Epithelial cell of proximal tubule (primary cell): ENCODE results near the gene BBIP1. TPM values are rescaled to one million over a fixed set of nuclear protein-coding genes. Genes with fewer than 3 reads are reported as not detected.

Experiments
- DNase-seq: peaks from one replicate; pipeline ENCODE4 v3.0.0-alpha.2; 2011; ENCODE audit warnings: low read depth
- H3K4me3 ChIP-seq: 2 replicates; pipeline ENCODE4 v1.5.1; 2011; ENCODE audit warnings: low read depth, mild to moderate bottlenecking, low read length
- total RNA-seq: library from RNA; depleted of rRNA; stranded (reverse); fragments of >200 nt; gene quantifications from 2 replicates; pipeline ENCODE4 v1.2.3, GENCODE V29; 2015
- TF ChIP-seq, protein P1 (sequence below): conservative IDR thresholded peaks from 2 replicates; pipeline ENCODE4 v1.5.1; 2012; ENCODE audit warnings: low read depth, mild to moderate bottlenecking, low read length

The BBIP1 gene
- total RNA-seq, 1 donor from 2014 or later = 27.0 TPM

DNA sequence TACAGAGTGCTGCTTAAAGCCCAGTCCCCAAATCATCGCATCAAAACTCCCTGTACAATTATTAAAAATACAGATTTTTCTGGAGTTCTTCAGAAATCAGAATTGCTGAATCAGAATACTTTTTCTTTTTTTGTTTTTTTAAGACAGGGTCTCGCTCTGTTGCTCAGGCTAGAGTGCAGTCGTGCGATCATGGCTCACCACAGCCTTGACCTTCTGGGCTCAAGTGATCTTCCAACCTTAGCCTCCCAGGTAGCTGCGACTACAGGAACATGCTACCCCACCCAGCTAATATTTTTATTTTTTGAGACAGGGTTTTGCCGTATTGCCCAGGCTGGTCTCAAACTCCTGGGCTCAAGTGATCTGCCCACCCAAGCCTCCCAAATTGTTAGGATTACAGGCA is 3.9 kb downstream of the BBIP1 start:
- TF ChIP-seq, protein P1, sequence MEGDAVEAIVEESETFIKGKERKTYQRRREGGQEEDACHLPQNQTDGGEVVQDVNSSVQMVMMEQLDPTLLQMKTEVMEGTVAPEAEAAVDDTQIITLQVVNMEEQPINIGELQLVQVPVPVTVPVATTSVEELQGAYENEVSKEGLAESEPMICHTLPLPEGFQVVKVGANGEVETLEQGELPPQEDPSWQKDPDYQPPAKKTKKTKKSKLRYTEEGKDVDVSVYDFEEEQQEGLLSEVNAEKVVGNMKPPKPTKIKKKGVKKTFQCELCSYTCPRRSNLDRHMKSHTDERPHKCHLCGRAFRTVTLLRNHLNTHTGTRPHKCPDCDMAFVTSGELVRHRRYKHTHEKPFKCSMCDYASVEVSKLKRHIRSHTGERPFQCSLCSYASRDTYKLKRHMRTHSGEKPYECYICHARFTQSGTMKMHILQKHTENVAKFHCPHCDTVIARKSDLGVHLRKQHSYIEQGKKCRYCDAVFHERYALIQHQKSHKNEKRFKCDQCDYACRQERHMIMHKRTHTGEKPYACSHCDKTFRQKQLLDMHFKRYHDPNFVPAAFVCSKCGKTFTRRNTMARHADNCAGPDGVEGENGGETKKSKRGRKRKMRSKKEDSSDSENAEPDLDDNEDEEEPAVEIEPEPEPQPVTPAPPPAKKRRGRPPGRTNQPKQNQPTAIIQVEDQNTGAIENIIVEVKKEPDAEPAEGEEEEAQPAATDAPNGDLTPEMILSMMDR = no peak
- H3K4me3 ChIP-seq = no peak overlapping the region
- no peak for DNase-seq

DNA sequence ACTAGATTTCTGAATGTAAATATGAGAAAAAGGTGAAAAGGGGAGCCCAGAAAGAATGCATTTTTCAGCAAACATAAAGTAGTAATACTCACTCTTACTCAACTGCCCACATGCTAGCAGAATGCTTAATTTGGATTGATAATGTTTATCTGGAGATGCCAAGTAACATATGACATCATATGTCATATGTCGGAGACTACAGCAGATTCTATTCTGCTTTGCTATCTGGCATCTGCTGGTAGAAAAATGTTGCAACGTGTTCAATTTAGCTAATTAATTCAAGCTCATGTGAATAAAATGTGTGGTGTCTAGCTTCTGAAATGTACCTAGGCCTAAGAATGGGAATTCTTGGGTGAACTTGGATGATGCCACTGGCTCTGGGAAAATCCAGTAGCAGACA is 4.5 kb downstream of the BBIP1 start:
- no peak overlapping the region for H3K4me3 ChIP-seq
- TF ChIP-seq, protein P1 = no peak
- no peak for DNase-seq

DNA sequence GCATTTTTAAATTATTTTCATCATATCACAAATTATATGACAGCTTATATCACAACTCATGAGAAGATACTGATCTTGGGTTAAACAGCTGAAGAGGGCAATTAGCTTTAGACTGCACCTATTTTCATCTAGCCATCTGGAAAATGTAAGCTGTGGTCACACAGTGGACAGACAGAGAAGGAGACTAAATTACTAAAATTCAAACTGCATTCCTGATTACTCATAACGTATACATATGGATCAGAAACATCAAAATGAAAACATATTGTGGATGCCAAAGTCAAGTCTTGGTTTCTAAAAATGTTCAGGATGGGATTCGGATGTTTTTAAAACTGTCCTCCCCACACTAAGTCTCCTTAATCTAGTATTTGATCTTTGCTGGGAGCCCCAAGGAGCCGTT is 6.6 kb downstream of the BBIP1 start:
- no peak for DNase-seq
- TF ChIP-seq, protein P1 = no peak
- no peak overlapping the region for H3K4me3 ChIP-seq

DNA sequence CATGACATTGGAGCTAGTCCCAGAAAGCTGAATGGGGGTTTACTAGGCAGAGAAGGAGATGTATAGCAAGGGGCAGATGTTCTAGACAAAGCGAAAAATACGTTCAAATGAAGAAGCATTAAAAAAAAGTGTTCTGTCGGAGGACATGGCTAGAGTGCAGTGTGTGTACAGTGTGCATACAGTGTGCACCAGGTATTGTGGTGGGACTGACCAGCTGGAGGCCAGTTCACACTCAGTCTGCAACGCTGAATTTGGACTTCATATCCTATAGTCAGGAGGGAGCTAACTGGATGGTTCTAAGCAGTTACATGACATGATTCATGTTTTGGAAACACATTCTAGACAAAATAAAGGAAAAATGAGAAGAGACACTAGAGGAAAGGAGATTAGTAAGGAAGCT is 8.8 kb downstream of the BBIP1 start:
- TF ChIP-seq, protein P1 = no peak
- DNase-seq = no peak
- no peak overlapping the region for H3K4me3 ChIP-seq

DNA sequence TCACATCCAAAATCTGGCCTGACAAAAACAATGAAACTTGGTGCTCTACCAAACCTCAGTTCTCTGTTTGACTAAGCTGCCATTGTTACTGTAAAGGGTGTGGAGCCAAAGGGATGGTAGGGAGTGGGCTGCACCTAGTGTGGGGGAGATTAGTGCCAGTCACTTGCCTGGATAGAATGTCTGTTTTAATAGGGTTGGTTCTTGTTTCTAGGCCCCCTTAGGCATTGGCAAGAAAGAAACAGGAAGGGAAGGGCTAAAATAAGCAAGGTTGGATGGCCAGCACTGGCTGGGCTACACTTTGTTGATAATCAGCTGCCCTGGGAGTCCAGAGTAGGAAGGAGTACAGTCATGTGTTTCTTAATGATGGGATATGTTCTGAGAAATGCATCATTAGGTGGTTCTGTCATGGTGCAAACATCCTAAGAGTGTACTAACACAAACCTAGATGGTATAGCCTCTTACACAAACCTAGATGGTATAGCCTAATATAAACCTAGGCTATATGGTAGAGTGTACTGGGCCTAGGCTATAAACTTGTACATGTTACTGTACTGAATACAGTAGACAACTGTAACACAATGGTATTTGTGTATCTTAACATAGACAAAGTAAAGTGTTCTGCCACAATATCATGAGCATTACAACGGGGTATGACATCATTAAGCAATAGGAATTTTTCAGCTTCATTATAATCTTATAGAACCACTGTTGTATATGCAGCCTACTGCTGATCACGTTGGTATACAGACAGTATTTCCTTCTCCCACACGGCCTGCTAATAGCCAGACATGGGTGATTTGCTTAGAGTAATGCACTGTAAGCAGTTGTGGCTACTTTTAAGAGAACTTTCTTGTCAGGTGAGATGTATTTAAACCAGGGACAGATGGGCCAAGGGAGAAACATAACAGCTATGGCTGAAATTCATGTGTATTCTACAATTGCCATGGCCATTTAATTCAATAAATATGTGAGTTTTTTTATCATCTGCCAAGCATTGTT is 15.4 kb downstream of the BBIP1 start:
- H3K4me3 ChIP-seq = no peak overlapping the region
- no peak for DNase-seq
- TF ChIP-seq, protein P1 = no peak

DNA sequence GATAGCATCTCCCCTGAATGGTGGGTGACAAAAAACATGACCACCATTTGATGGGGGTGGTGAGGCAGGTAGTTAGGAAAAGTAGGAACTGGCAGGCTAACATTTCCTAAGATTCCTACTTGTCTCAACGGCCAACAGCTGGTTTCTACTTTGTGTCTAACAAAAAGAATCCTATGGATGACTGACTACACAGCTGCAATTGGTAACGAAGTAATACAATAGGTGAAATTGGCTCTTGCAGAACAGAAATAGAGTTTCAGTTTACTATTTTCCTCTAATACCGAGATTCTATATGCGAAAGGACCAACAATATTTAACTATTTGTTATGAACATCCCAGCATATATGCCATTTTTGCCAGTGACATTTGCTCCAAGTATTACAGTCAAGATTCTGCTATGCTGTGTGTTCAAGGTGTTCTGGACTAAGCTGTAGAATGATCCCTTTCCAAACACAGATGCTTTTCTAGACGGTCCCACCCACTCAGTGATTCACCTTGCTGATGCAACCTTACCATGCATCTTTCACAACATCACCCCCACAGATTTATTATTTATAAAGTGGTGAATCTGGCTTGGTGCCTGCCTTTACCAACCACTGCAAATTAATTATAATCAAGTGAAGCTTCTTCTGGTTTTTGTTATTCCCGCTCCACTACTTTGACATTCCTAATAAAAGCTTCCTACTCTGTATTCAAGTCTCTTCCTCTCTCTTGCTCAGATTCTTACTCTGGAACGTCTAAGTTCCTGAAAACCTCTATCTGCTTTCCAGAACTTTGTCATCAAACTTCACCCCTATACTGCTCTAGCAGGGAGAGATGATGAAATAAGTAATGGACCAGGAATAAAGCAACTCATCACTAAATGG is 16.8 kb downstream of the BBIP1 start:
- no peak for DNase-seq
- H3K4me3 ChIP-seq = no peak overlapping the region
- TF ChIP-seq, protein P1 = no peak
